HG02885 (cell line): ENCODE results near the gene SPA17.

ENCODE experiments used
- ATAC-seq: cut with Tn5 transposase; IDR thresholded peaks from one replicate; pipeline ENCODE4 v1.9.1; 2021; ENCODE audit warnings: mild to moderate bottlenecking; ENCODE audit not compliant: unreplicated experiment, poor library complexity

The SPA17 gene

GRCh38 chr11:124673333-124674167 lies at the start of gene SPA17, which contains the start of gene SIAE:
TSS of gene SPA17 (plus strand) at chr11:124673904. CDS start at chr11:124675265, 1,361 bp downstream.
TSS of gene SIAE (minus strand) at chr11:124673739. CDS start at chr11:124673708, 31 bp downstream.
- peak; percentile 88 for ATAC-seq

DNA sequence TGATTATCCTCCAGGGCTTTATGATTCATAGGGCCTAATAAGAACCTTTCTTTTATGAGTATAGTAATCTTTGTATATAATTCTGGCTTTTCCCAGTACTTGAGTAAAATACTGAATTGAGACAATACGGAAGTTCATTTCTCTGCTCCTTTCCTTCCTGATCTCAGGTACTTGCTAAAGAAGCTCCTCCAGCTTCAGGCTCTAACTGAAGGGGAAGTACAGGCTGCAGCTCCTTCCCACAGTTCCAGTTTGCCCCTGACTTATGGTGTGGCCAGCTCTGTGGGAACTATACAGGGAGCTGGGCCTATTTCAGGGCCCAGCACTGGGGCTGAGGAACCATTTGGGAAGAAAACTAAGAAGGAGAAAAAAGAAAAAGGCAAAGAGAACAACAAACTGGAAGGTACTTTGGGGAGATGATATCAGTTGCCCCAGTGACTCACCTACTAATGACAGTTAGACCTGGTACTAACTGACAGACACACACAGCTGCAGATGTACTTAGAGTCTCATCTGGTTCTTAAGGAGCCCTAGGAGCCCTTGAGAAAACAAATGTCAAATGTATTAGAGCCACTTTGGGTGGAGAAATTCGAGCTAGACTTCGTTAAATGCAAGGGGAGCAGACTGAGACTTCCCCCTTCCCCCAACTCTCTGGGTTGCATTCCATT lies 48.1 kb upstream of the SPA17 start:
- ATAC-seq: no peak

GRCh38 chr11:124627546-124627945 lies 46.2 kb upstream of the SPA17 start:
- no peak for ATAC-seq

DNA sequence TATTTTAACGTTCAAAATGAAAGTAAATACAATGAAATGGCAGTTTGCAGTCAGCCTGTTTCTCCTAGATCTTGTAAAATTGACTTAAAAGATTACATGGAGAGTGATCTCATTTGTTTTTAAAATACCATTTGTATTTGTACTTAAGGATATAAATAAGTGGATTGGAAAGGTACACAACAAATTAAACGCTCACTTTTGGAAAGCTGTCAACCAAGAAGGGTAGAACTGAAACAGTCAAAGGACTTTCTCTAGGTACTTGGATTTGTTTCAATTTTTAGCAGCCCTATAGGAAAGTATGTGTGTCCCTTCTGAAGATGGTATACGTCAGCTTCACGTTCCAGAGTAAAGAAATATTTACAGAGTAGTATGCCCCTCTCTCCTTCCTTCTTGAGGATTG lies 43.7 kb upstream of the SPA17 start:
- no peak for ATAC-seq

DNA sequence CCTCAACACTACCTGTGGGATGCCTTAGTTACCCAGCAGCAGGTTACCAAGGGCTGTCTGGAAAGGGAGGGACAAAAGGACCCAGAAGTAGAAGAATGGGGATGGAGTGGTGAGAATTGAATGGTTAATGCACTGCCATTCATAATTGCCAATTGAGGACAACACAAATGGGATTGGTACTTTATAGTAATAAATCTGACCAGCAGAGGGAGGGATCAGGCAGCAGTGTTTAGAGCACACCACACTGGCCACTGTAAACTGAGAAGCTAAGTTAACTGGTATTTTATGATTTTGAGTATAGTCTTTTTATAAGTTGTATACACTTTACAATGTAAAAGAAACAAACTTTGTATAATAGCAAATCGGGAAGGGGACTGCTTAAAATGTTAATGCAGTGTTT lies 40.3 kb upstream of the SPA17 start:
- ATAC-seq: no peak

DNA sequence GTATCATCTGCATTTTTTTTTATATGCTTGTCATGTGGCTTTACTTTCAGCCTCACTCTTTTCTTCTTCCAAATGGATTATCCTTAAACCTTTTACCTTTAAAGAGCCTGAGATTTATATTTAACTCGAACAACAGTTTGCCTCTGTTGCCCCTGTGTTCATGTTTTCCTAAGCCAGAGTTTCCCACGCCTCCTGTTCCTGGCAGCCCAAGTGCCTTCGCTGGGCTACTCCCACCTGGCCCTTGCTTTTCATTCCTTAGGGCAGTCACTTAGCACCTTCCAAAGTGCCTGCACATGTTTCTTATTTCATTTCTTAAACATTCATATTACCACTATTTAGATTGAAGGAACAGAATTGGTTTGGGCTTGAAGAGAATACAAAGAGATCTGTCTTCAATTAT lies 37.8 kb upstream of the SPA17 start:
- no peak for ATAC-seq

GRCh38 chr11:124638500-124638899 lies 35.2 kb upstream of the SPA17 start:
- no peak for ATAC-seq

DNA sequence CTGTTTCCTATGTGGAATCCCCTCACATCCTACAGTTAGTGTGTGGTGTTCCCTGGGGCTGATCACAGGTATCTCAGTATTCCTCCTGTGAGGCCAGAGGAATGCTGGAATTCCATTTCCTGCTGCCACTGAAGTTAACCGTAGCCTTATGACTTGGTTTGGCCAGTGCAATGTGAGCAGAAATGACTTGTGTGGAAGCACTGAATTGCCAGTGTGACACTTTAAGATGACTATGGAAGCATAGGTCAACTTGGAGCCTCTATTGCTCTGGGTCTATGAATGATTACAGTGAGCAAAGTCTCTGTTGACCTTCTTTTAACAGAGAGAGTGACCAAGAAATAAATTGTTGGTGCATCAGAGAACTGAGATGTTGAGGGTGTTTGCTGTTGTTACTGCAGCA lies 34.5 kb upstream of the SPA17 start:
- ATAC-seq: no peak

DNA sequence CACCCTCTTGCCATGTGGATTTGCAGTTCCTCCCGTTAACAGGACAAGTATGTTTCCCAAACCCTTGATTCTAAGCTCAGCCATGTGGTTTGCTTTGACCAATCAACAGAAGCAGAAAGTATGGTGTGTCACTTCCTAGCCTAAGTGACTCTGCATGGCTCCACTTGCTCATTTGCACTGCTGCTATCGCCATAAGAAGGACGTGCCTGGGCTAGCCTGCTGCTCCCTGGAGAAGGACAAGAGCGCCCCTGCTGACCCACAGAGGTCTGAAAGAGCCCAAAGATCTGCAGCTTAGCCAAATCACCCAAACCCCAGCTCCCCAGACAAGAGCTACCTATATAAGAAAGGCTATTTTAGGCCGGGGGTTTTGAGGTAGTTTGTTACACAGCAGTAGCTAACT lies 33.0 kb upstream of the SPA17 start:
- no peak for ATAC-seq

DNA sequence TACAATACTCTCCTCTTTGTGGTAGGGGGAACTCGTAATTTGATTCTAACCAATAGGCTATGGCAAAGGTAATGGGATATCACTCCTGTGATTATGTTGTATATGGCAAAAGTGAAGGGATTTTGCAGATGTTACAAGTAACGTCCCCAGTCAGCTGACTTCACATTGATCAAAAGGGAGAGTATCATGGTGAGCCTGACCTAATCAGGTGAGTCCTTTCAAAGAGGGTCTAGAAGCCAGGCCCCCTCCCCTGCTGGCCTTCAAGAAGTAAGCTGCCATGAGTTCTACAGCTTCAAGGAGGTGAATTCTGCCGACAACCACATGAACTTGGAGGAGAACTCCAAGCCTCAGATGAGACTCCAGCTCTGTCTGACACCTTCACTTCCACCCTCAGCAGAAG lies 31.1 kb upstream of the SPA17 start:
- ATAC-seq: no peak

DNA sequence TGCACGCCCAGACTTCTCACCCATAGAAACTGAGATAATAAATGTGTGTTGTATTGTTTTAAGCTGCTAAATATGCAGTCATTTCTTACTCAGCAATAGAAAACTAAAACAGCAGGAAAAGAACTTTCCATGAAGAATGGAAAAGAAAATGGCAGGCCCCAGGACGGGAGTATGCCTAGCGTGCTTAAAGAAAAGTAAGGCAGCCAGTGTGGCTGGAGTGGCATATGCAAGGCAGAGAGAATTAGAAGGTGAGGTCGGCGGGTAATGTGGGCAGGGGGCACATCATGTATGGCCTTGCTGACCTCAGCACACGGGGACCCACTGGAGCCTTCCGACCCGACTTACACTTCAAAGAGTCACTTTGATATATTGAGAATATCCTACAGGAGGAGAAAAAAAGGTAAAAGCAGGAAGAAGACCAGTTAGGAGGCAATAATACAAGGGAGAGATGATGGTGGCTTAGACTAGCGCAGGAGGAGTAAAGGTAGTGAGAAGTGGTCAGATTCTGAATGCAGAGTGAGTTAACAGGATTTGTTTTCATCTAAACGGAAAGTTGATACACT lies 30.6 kb upstream of the SPA17 start:
- ATAC-seq: no peak

GRCh38 chr11:124643605-124644425 lies 29.9 kb upstream of the SPA17 start:
- ATAC-seq: no peak

- ATAC-seq: peak; percentile 82
Observed at GRCh38 chr11:124644426-124645280, 29.1 kb upstream of the SPA17 start.

DNA sequence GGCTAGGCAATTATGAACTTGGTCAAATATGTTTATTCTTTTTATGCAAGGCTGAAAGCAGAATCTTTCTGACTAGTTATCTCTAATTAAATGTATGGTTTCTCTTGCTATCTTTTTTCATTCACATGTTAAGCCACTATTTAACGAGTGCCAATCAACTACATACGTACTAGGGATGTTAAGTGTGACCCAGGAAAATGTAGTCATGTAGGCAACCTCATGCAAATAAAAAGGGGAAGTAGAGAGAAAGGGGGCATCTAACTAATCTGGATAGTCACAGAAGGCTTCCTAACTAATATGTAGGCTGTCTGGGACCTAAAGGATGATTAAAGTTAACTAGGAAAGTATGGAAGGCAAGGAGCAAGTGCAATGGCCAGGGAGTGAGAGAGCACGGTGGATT lies 27.6 kb upstream of the SPA17 start:
- no peak for ATAC-seq

- no peak for ATAC-seq
Observed at GRCh38 chr11:124648610-124649009, 25.1 kb upstream of the SPA17 start.

DNA sequence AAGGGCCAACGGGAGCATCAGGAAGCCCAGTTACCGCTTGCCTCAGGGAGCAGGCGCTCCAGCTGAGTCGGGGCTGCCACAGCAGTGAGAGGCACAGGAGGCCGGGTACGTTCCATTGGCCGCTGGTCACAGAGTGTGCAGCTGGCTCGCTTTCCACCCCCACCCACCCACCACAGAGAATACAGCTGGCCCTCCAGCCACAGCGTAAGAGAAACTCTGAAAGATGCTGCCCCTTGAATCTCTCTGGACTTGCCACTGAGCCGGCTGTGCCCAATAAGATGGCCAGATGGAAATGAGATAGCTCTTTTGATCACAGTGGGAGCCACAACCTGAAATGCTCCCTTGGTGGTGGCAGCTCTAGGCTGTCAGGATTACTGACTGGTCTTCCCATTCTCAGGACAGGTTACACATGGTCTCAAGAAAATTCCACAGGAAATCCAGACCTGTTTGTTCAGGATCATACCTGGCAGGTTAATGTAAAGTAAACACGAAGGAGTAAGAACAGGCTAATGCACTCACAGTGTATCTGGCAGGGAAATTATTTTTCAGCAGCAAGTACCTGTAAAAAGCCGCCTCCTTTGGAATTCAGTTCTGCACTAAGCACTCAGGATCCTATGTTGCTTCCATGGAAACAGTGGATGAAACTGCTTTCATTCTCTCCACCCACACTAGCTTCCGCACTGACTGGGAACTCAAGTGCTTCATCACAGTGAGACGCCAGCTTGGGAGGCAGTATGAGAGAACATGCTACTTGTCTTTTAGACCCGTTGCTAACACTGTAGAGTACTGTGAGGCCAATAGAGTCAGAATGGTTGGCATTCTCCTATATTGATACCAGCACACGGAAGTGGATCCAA lies 16.7 kb upstream of the SPA17 start:
- ATAC-seq: no peak

GRCh38 chr11:124657904-124658303 lies 15.8 kb upstream of the SPA17 start:
- no peak for ATAC-seq

- ATAC-seq: no peak
Observed at GRCh38 chr11:124658501-124658900, 15.2 kb upstream of the SPA17 start.

DNA sequence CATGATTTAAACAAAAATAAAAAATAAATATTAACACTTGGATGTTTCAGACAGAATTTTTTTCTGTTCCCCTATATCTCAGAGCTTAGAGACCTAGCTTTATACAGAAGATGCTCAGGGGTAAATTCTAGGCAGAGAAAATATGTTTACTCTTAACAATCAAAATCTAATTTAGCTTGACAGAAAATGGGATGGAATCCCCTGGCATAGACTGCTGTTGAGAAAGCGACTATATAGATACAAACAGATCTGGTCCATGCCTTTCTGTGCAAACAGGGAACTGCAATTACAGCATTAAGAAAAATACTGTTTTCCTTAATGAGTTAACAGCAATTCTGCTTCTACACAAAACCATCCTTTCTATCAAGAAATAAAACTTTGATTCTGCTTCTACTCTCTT lies 14.7 kb upstream of the SPA17 start:
- ATAC-seq: no peak
